HG02885 (cell line): ENCODE measurements around the gene FRMD3.

Experiments
- ATAC-seq: cut with Tn5 transposase; IDR thresholded peaks from one replicate; pipeline ENCODE4 v1.9.1; 2021; ENCODE audit warnings: mild to moderate bottlenecking; ENCODE audit not compliant: unreplicated experiment, poor library complexity

FRMD3 gene

GRCh38 chr9:83299094-83299493, 239.1 kb downstream of the FRMD3 start:
- no peak for ATAC-seq

- ATAC-seq: peak; percentile 79
Observed at GRCh38 chr9:83296123-83296522, 242.1 kb downstream of the FRMD3 start.

GRCh38 chr9:83294816-83295215, 243.4 kb downstream of the FRMD3 start:
- no peak for ATAC-seq

GRCh38 chr9:83291196-83291595, 247.0 kb downstream of the FRMD3 start:
- no peak for ATAC-seq

GRCh38 chr9:83290692-83291091, 247.5 kb downstream of the FRMD3 start:
- ATAC-seq: no peak

GRCh38 chr9:83287021-83287420, 251.2 kb downstream of the FRMD3 start:
- ATAC-seq: no peak

GRCh38 chr9:83285445-83286225, 252.6 kb downstream of the FRMD3 start:
- no peak for ATAC-seq

- ATAC-seq: no peak
Observed at GRCh38 chr9:83284746-83285145, 253.5 kb downstream of the FRMD3 start.

GRCh38 chr9:83283528-83283927, 254.7 kb downstream of the FRMD3 start:
- no peak for ATAC-seq

GRCh38 chr9:83281306-83282255, 256.6 kb downstream of the FRMD3 start:
- no peak for ATAC-seq

GRCh38 chr9:83280790-83281189, 257.4 kb downstream of the FRMD3 start:
- no peak for ATAC-seq

GRCh38 chr9:83280268-83280667, 257.9 kb downstream of the FRMD3 start:
- no peak for ATAC-seq

- ATAC-seq: no peak
Observed at GRCh38 chr9:83274787-83275186, 263.4 kb downstream of the FRMD3 start.

GRCh38 chr9:83271665-83272071, 266.5 kb downstream of the FRMD3 start:
- ATAC-seq: no peak

GRCh38 chr9:83270116-83270515, 268.1 kb downstream of the FRMD3 start:
- ATAC-seq: no peak

GRCh38 chr9:83267741-83268140, 270.5 kb downstream of the FRMD3 start:
- ATAC-seq: no peak

- ATAC-seq: no peak
Observed at GRCh38 chr9:83266666-83267496, 271.3 kb downstream of the FRMD3 start.

- no peak for ATAC-seq
Observed at GRCh38 chr9:83266331-83266665, 271.9 kb downstream of the FRMD3 start.

GRCh38 chr9:83264315-83264714, 273.9 kb downstream of the FRMD3 start:
- ATAC-seq: no peak

GRCh38 chr9:83259558-83259957, 278.6 kb downstream of the FRMD3 start:
- no peak for ATAC-seq
